PC-9 (cell line): ENCODE data around the gene TNFRSF14. TPM values are rescaled to one million over a fixed set of nuclear protein-coding genes. Genes with fewer than 3 reads are reported as not detected.

Source experiments
- BruUV-seq: library from RNA; stranded (reverse); fragments of 400-500 nt; replicated peaks from 2 replicates; lab custom pipeline; 2021; lab: Mats Ljungman, UMichigan
- CTCF ChIA-PET: fragments of 300-600 bp; sonication (Branson Sonifier 250); formaldehyde crosslinking; loops from one replicate; lab custom pipeline; 2022; ENCODE audit warnings: antibody characterized with exemption; lab: Charles Lee
- POLR2A ChIA-PET: fragments of 300-600 bp; sonication (Branson Sonifier 250); formaldehyde crosslinking; loops from one replicate; lab custom pipeline; 2022; ENCODE audit warnings: antibody characterized with exemption; ENCODE audit not compliant: unreplicated experiment; lab: Charles Lee
- DNase-seq, 2 experiments: peaks; one replicate each; pipeline versions ENCODE4 v3.0.0 to v3.0.0-alpha.2; 2015 to 2022; ENCODE audit warnings: mixed read lengths in 1 of 2
- H2AFZ ChIP-seq: fragments of 200-600 bp; sonication (generic); 2 replicates; pipeline ENCODE4 v1.8.1; 2017; ENCODE audit warnings: antibody characterized with exemption
- H3F3A ChIP-seq: fragments of 200-600 bp; sonication (generic); 2 replicates; pipeline ENCODE4 v1.8.1; 2017; ENCODE audit warnings: antibody characterized with exemption, mild to moderate bottlenecking, low read depth; ENCODE audit not compliant: insufficient read depth
- H3K27ac ChIP-seq: fragments of 200-600 bp; sonication (generic); 2 replicates; pipeline ENCODE4 v1.6.1; 2016; ENCODE audit warnings: mixed run types
- H3K27me3 ChIP-seq: fragments of 200-600 bp; sonication (generic); 2 replicates; pipeline ENCODE4 v1.6.1; 2016; ENCODE audit warnings: low read depth, mixed run types; ENCODE audit not compliant: insufficient read depth
- H3K36me3 ChIP-seq: fragments of 200-600 bp; sonication (generic); 2 replicates; pipeline ENCODE4 v1.6.1; 2016; ENCODE audit warnings: low read depth, mixed run types
- H3K4me1 ChIP-seq: fragments of 200-600 bp; sonication (generic); replicated peaks from 2 replicates; pipeline ENCODE4 v1.6.1; 2016; ENCODE audit warnings: mixed run types; ENCODE audit not compliant: insufficient read depth
- H3K4me2 ChIP-seq: fragments of 200-600 bp; sonication (generic); 2 replicates; pipeline ENCODE4 v1.6.1; 2017; ENCODE audit warnings: mixed run types
- H3K4me3 ChIP-seq: fragments of 200-600 bp; sonication (generic); 2 replicates; pipeline ENCODE4 v1.6.1; 2016; ENCODE audit warnings: mixed run types
- H3K79me2 ChIP-seq: fragments of 200-600 bp; sonication (generic); 2 replicates; pipeline ENCODE4 v1.6.1; 2017; ENCODE audit warnings: low read depth, mixed run types
- H3K9me2 ChIP-seq: fragments of 200-600 bp; sonication (generic); 2 replicates; pipeline ENCODE4 v1.8.1; 2017; ENCODE audit warnings: mild to moderate bottlenecking; ENCODE audit not compliant: insufficient read depth
- H3K9me3 ChIP-seq: fragments of 200-600 bp; sonication (generic); 2 replicates; pipeline ENCODE4 v1.8.1; 2016; ENCODE audit warnings: low read depth; ENCODE audit not compliant: insufficient read depth
- H4K20me1 ChIP-seq: fragments of 200-600 bp; sonication (generic); 2 replicates; pipeline ENCODE4 v1.8.1; 2017; ENCODE audit not compliant: insufficient read depth
- CTCF ChIP-seq: fragments of 200-600 bp; sonication (generic); conservative IDR thresholded peaks from 2 replicates; pipeline ENCODE4 v1.6.1; 2017; ENCODE audit warnings: mixed run types, antibody characterized with exemption, mild to moderate bottlenecking, moderate library complexity
- EZH2 ChIP-seq: fragments of 200-600 bp; sonication (generic); IDR thresholded peaks from 2 replicates; pipeline ENCODE4 v1.8.0; 2017; ENCODE audit warnings: antibody characterized with exemption, low read depth
- intact Hi-C: fragments of 100-400 bp; cut with micrococcal nuclease; formaldehyde crosslinking; loops from one replicate; pipeline ENCODE4 v1.10.0; 2022; ENCODE audit not compliant: unreplicated experiment
- total RNA-seq: library from RNA; stranded (reverse); gene quantifications from 2 replicates; pipeline ENCODE4 v1.2.3, GENCODE V29; 2021

TNFRSF14 gene
- total RNA-seq, 1 experiment from 2014 or later, result 9.9 TPM

GRCh38 chr1:2528611-2528965 is 27.6 kb upstream of the TNFRSF14 start:
- Histone ChIP-seq H3K4me3 (no peak overlapping the region), H3K27me3 (peaks cover 21% of the 10 kb centered on the region), H3K4me2 (no peak overlapping the region), H4K20me1 (peaks cover 19% of the 10 kb centered on the region), H3K79me2 (peaks cover 24% of the 10 kb centered on the region), H2AFZ (no peak overlapping the region), H3K9me2 (no peaks in the 10 kb centered on the region), H3K36me3 (no peaks in the 10 kb centered on the region), H3K4me1 (peaks cover 29% of the 10 kb centered on the region), H3K27ac (no peak overlapping the region), H3F3A (peaks cover 6% of the 10 kb centered on the region; the same call in 1 of the 2 replicates), H3K9me3 (no peaks in the 10 kb centered on the region)
- DNase-seq, result no peak
- ChIA-PET POLR2A (no interaction called here), CTCF (no interaction called here)
- no peak for TF ChIP-seq EZH2
- TF ChIP-seq CTCF, result no peak
- intact Hi-C loops, result loop anchor here (5.0 kb wide), 1 partner anchor 116 kb away; the partner anchor contains the start of gene PEX10
- BruUV-seq, result no TSS peak

- Histone ChIP-seq H3K4me2 (peak overlapping the region; percentile 58; the same call in 1 of the 2 replicates), H3K9me2 (no peaks in the 10 kb centered on the region), H3K36me3 (no peaks in the 10 kb centered on the region), H3K4me1 (peaks cover 35% of the 10 kb centered on the region), H3K9me3 (no peaks in the 10 kb centered on the region), H3F3A (peaks cover 6% of the 10 kb centered on the region; the same call in 1 of the 2 replicates), H4K20me1 (peaks cover 13% of the 10 kb centered on the region), H2AFZ (no peak overlapping the region), H3K27me3 (peaks cover 21% of the 10 kb centered on the region), H3K79me2 (peaks cover 18% of the 10 kb centered on the region), H3K27ac (no peak overlapping the region), H3K4me3 (no peak overlapping the region)
- TF ChIP-seq CTCF, result no peak
- TF ChIP-seq EZH2, result no peak
- POLR2A ChIA-PET, result no interaction called here
- intact Hi-C loops, result loop anchor here (5.0 kb wide), 1 partner anchor 117 kb away; the partner anchor contains the start of gene PEX10
- CTCF ChIA-PET, result interaction anchor here (0.7 kb wide), 1 partner anchor 113 kb away, joined by 3 read pairs; no protein-coding TSS in a partner anchor
- peak in 1 of 2 experiments; percentile 54 for DNase-seq
- no TSS peak for BruUV-seq
Measured at GRCh38 chr1:2528966-2529783, 27.0 kb upstream of the TNFRSF14 start.

- ChIA-PET CTCF (interaction anchor here (0.7 kb wide), 1 partner anchor 114 kb away, joined by 3 read pairs; no protein-coding TSS in a partner anchor), POLR2A (no interaction called here)
- Histone ChIP-seq H3K36me3 (no peaks in the 10 kb centered on the region), H3K4me2 (peak within 1 kb of the TSS; percentile 58), H3K4me3 (no peak within 1 kb of the TSS), H3K9me3 (no peaks in the 10 kb centered on the region), H3K9me2 (no peaks in the 10 kb centered on the region), H3K27ac (no peak within 1 kb of the TSS), H3K4me1 (peaks cover 36% of the 10 kb centered on the region), H3K27me3 (peaks cover 21% of the 10 kb centered on the region), H2AFZ (no peak within 1 kb of the TSS), H3F3A (peaks cover 6% of the 10 kb centered on the region; the same call in 1 of the 2 replicates), H4K20me1 (peaks cover 5% of the 10 kb centered on the region; the same call in 1 of the 2 replicates), H3K79me2 (peaks cover 10% of the 10 kb centered on the region)
- no TSS peak for BruUV-seq
- TF ChIP-seq EZH2 (peak; percentile 88; the same call in 1 of the 2 replicates), CTCF (no peak)
- intact Hi-C loops, result loop anchor here (5.0 to 10.0 kb wide), 2 partner anchors 118 to 215 kb away; partner anchors contain the start of gene PEX10
- no peak for DNase-seq
Measured at GRCh38 chr1:2529784-2530512, 26.2 kb upstream of the TNFRSF14 start, which contains the start of gene HES5. HES5 (minus strand) TSS chr1:2530263; CDS start chr1:2530164, 99 bp downstream.
